HS-27A (cell line): Measurements from ENCODE around the gene PEA15.
A peak's percentile ranks its signal among the peaks of the same experiment; 100 is the strongest.

ENCODE experiments used
- DNase-seq: peaks from one replicate; pipeline ENCODE4 v3.0.0-alpha.2; 2012; ENCODE audit warnings: low read depth, missing footprints

Gene PEA15

GRCh38 chr1:160179336-160179735 lies 25.8 kb upstream of the PEA15 start:
- no peak for DNase-seq

- DNase-seq, result no peak
These were observed 18.9 kb upstream of the PEA15 start for GRCh38 chr1:160186246-160186645.

- no peak for DNase-seq
These were observed 18.5 kb upstream of the PEA15 start for GRCh38 chr1:160186729-160187128.

- no peak for DNase-seq
These were observed 17.8 kb upstream of the PEA15 start for GRCh38 chr1:160187407-160187806.

- DNase-seq, result no peak
These were observed 16.8 kb upstream of the PEA15 start for GRCh38 chr1:160188341-160188740.

GRCh38 chr1:160189649-160190625 lies 15.2 kb upstream of the PEA15 start, which contains the start of gene CASQ1:
Gene CASQ1 (plus strand): TSS chr1:160190575. CDS start chr1:160190752, 177 bp downstream.
- no peak for DNase-seq

- no peak for DNase-seq
These were observed 13.4 kb upstream of the PEA15 start for GRCh38 chr1:160191756-160192155.

- DNase-seq, result no peak
These were observed 12.9 kb upstream of the PEA15 start for GRCh38 chr1:160192234-160192633.

GRCh38 chr1:160193091-160193819 lies 11.9 kb upstream of the PEA15 start:
- peak; percentile 49 for DNase-seq

- no peak for DNase-seq
These were observed 11.1 kb upstream of the PEA15 start for GRCh38 chr1:160193832-160194736.

GRCh38 chr1:160194737-160195059 lies 10.5 kb upstream of the PEA15 start:
- no peak for DNase-seq

- no peak for DNase-seq
These were observed 9.0 kb upstream of the PEA15 start for GRCh38 chr1:160196143-160196542.

GRCh38 chr1:160197231-160197630 lies 8.0 kb upstream of the PEA15 start:
- no peak for DNase-seq

GRCh38 chr1:160200786-160201185 lies 4.4 kb upstream of the PEA15 start:
- no peak for DNase-seq

- no peak for DNase-seq
These were observed 500 bp upstream of the PEA15 start for GRCh38 chr1:160204526-160205241.

GRCh38 chr1:160206036-160206389 lies 829 bp downstream of the PEA15 start:
- peak; percentile 68 for DNase-seq

GRCh38 chr1:160206421-160207117 lies 1.4 kb downstream of the PEA15 start:
- DNase-seq, result peak; percentile 80

- no peak for DNase-seq
These were observed 2.0 kb downstream of the PEA15 start for GRCh38 chr1:160207118-160207650.

GRCh38 chr1:160207771-160208556 lies 2.8 kb downstream of the PEA15 start:
- no peak for DNase-seq
